Measurements from ENCODE around the gene CCDC134.
A peak's percentile ranks its signal among the peaks of the same experiment; 100 is the strongest.
"Not testable (repeated sequence)": the region's sequence is repeated elsewhere in the genome, so short reads cannot be mapped to it uniquely, and the experiment has no call there.

The CCDC134 gene

DNA sequence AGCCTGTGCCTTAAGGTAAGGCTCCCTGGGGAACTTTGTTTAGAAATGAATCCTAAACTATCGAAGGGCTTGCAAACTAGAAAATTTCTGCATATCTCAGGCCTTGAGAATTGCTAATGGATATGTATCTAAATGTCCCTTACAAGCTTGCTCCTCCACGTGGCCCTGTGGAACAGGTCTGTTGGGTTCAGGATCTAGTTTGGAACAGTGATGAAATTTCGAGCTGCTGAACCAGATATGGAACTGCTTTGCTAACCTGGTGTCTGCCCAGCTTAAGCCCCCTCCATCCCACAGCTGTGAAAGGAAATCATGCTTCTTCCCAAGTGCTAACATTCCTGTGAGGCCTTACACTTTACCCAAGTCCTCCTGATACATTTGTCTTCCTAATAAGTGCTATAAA is 44.0 kb downstream of the CCDC134 start:
- DNase-seq, result no peak

DNA sequence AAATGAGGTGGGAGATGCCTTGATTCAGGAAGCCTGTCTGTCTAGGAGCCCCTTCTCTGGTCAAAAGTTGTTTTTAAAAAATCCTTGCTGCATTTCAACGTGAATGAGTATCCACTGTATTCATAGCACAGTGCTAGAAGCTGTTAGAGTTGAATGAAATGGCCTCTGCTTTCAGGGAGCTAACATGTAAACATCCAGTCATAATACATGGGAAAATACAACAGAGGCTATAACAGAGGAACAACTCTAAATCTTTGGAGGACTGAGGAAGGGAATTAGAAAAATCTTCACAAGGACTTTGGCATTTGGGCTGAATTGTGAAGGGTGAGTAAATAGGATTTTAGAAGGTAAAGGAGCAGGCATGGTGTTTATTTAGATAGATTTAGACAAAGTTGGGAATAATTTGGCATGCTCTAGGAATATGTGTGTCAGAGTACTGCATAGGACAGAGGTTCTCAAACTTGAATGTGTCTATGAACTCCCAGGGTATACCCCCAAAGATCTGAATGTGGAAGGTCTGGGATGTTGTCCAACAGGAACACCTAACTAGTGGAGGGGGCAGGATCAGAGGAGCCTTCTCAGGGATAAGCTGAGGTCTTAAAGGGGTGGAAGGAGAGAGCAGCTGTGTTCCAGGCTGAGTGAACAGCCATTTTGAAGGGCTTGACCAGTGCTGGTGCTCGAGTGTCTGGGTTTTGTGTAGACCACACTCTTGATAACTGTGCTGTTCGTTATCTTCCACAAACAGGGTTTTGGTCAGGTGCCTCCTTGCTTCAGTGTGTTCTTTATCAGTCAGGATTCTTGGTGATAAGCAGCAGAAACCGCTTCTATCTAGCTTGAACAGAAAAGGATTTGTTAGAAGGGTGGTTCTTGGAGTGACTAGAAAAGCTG is 45.1 kb downstream of the CCDC134 start:
- DNase-seq, result no peak

DNA sequence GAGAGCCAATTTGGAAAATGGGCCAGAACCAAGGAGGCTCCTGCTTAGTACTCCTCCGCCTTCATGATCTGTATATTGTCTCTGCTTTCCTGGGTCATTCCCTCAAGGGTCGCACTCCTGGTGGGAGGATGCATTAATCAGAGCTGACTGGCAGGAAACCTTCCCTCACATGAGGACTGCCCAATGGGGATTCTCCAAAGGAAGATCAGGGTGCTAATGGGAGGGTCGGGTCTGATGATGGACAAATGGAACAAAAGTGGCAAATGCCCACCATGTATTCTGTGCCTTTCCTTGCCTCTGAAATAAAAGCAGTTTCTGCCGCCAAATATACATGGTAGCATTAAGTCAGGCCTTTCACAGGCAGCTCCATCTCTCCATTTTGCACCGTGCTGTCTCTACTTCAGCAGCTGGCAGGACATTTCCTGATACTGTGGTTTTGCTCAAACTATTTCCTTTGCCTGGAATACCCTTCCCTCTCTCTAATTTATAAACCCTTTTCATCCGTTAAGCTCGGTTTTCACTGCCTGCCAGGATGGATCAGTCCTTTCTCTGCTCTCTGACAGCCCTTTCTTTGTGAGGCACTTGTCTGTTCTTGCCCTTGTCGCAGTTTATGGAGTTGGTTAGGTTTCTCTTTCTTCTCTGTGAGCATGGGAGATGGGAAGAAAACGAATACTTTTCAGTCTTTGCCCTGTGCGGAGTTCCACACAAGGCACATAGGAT is 45.9 kb downstream of the CCDC134 start:
- no peak for DNase-seq

DNA sequence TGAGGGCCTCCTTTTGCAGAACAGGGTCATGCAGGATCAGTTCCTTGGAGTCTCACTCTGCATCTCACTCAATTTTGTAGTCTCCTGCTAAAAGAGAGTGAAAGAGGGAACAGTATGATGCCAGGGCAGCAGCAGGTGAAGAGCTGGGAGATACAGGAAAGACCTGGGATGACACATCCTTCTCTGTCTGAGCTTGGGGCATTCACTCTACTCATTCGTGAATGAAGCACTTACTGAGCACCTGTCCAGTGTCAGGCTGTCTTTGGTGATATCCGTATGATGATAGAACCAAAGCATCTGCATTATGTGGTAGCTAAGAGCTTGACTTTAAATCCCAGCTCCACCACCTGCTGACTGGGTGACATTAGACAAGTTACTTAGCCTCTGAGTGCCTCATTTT is 46.8 kb downstream of the CCDC134 start:
- no peak for DNase-seq

DNA sequence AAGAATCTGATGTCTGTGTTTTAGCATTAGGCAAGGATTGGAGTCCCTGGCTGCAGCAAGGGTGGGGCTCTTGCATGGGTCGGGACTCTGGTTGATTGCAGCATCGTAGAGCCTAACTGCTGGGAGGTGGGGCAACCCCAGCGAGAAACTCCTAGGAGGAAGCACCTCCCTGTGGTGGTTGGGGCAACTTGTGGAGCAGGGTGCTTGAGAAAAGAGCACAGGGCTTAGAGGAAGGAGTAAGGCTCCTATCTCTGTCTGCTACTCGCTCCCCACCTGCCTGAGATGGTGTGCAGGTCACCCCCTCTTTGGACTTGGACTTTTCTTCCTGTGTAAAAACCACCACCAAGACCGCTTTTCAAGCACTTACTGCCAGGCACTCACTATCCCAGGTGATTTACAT is 48.0 kb downstream of the CCDC134 start:
- no peak for DNase-seq

GRCh38 chr22:41856469-41856868 is 56.0 kb downstream of the CCDC134 start:
- DNase-seq, result no peak

DNA sequence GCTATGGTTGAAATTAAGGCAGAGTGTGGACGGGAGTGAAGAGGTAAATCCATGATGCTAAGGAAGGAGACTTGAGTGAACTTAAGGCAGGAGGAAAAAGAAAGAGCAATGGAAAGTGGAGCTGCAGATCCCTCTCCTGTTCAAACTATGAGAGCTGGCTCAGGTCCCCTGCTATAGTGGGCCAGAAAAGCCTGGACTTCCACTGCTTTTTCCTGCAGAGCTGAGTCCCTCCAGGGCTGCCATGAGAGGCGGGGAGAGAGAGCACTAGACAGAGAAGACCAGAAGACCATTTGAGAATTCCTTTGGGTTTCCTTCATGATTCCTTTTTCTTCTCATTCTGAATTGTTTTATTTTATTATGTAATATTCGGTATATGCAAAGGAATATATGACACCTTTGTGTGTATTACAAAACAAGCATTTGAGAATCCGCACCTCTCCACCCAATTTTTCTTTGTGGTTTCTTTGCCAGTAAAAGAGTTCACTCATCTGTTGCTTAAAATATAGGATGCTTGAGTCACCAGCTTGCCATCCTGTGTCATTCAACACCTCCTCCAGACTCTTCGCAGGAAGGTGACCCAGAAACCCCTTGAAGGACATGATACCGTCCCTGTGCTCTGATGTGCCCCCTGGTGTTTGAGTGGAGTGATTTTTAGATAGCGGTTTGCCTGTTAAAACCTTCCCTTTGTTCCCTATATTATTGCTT is 56.8 kb downstream of the CCDC134 start:
- DNase-seq, result peak; percentile 63

GRCh38 chr22:41857860-41858199 is 57.4 kb downstream of the CCDC134 start:
- DNase-seq, result no peak

GRCh38 chr22:41862160-41862529 is 61.7 kb downstream of the CCDC134 start:
- no peak for DNase-seq

DNA sequence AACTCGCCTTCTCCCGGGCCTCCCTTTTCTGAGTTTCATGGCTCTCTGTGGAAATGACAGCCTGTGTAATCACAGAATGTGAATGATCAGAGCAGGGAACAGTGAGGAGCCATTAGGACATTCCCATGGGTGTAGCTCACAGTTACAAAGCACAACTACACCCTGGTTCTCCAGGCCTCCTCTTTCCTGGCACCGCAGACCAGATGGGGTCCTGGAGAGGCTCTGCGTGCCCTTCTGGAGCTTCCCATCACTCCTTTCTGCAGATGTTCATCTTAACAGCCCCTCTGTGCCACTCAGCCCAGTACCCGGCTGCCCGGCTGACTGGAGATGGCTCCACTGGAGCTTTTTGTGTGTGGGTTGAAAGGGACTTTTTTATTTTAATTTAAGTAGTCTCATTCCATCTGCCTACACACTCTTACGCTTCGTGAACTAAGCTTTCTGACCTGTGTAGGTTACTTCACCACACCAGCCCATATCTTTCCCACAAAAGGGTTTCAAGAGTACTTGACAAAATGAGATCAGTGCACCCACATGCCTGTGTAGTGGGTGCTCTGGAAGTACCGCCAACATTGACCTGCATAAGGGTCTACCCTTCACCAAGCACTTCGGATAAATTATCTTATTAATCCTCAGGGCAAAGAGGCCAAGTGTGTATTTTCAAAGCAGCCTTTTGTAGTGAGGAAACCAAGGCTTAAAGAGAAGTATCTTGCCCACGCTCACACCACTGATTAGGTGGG is 62.2 kb downstream of the CCDC134 start:
- peak; percentile 3 for DNase-seq

GRCh38 chr22:41863472-41863871 is 63.0 kb downstream of the CCDC134 start:
- DNase-seq, result no peak

DNA sequence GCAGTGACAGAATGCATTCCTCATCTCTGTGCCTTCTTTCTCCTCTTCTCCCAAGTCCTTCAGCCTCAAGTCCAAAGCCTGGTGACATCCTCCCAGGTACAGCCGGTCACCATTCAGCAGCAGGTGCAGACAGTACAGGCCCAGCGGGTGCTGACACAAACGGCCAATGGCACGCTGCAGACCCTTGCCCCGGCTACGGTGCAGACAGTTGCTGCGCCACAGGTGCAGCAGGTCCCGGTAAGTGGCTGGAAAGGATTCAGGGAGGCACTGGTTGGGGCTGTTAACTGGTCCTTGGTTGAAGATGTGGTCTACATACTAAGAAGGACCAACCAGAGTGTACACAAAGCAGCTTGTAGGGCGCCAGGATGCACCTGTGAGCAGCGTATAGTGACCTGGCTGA is 68.1 kb downstream of the CCDC134 start:
- no peak for DNase-seq

DNA sequence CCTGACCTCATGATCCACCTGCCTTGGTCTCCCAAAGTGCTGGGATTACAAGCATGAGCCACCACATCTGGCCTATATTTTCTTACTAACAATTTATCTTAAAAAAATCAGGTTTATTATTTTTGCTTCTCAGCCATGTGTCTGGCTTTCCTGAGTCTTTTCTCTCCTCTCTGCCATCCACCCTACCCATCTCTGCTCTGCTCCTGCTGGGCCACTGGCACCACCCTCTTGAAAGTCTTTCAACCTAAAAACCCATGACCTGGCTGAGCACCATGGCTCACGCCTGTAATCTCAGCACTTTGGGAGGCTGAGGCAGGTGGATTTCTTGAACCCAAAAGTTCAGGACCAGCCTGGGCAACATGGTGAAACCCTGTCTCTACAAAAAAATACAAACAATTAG is 69.6 kb downstream of the CCDC134 start:
- not testable (repeated sequence) for DNase-seq

GRCh38 chr22:41870786-41871185 is 70.3 kb downstream of the CCDC134 start:
- DNase-seq, result no peak

DNA sequence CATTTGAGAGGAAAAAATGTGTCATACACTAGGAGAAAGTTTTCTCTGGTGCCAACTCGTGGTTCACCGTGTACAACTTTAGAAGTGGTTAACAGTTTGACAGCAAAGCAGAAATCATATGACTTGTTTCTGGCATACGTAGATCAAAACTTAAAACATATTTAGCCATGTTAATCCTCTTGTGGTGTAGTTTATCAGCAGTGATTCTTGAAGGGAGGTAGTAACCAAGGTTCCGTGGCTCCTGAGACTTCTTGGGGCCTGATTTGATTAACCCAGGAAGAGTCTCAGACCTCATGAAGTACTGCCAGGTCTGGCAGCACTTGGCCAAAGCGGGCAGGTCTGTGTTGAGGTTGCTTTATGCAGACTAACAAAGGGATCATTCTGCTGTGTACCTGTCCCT is 72.9 kb downstream of the CCDC134 start:
- no peak for DNase-seq

DNA sequence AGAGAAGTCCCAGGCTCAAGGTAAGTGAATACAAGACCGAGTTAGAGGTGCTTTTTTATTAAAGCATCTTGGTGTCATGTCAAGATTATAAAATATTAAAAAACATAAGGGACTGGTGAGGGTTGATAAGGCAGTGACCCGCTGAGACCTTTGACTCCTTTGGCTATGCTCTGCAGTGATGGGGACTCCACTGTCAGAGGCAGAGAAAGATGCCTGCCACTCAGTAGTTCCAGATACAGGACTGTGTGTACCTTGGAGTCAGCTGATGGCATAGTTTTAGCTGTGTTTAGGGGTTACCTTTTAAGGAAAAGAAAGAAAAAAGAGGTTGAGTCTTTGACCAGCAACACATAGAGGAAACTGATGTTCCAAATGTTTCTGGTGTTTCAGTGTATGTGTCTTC is 73.6 kb downstream of the CCDC134 start:
- no peak for DNase-seq

DNA sequence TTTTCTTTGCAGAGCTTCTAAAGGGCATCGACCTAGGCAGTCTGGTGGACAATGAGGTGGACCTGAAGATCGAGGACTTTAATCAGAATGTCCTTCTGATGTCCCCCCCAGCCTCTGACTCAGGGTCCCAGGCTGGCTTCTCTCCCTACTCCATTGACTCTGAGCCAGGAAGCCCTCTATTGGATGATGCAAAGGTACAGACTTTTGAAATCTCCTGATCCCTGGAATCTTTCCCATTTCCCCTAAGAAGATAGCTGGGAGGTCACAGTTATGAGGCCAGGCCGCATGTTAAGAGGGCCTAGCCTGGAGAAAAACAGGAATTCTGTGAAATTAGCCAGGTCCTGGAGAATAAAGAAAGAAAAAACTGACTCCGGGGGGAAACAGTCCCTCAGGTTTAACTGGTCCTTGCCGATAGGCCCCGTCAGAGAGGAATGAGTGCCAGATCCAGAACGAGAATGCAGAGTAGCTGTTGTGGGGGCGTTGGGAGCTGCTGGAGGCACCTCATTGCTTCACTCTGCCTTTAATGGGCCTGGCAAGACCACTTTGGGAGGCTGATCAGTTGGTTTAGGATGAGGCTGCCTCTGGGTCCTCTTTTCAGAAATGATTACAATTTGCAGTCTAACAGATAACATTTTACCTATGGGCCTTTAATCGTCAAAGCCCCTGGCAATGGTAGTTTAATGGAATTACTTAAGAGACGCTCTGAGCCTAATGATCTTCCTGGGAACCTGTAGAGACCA is 75.2 kb downstream of the CCDC134 start:
- DNase-seq, result no peak
